Neural cell (in vitro differentiated cells): ENCODE measurements around the gene YPEL5.

Source experiments
- CTCF ChIP-seq: fragments of 450-650 bp; IDR thresholded peaks from 2 replicates; pipeline ENCODE4 v1.5.1; 2014; ENCODE audit warnings: antibody characterized with exemption, mild to moderate bottlenecking, moderate library complexity; ENCODE audit not compliant: poor library complexity, severe bottlenecking
- EP300 ChIP-seq: fragments of 450-650 bp; conservative IDR thresholded peaks from 2 replicates; pipeline ENCODE4 v1.6.1; 2014; ENCODE audit warnings: antibody characterized with exemption, mild to moderate bottlenecking, moderate library complexity; ENCODE audit not compliant: poor library complexity, severe bottlenecking
- EZH2 ChIP-seq: fragments of 200-600, 300-800 bp; shearing (Covaris generic), sonication (generic); IDR thresholded peaks from 2 replicates; pipeline ENCODE4 v1.6.1; 2014; ENCODE audit warnings: antibody characterized with exemption, low read length, borderline replicate concordance, mild to moderate bottlenecking; ENCODE audit not compliant: insufficient read depth, poor library complexity, severe bottlenecking
- POLR2AphosphoS5 ChIP-seq: IDR thresholded peaks from 2 replicates; pipeline ENCODE4 v1.6.1; 2012
- SMC3 ChIP-seq: fragments of 450-650 bp; conservative IDR thresholded peaks from 2 replicates; pipeline ENCODE4 v1.6.1; 2014; ENCODE audit warnings: antibody characterized with exemption, mild to moderate bottlenecking, moderate library complexity; ENCODE audit not compliant: poor library complexity
- TAF1 ChIP-seq: IDR thresholded peaks from 2 replicates; pipeline ENCODE4 v1.6.1; 2012; ENCODE audit warnings: low read depth

GRCh38 chr2:30161929-30162706 is 15.3 kb downstream of the YPEL5 start:
- TF ChIP-seq CTCF (no peak), EZH2 (no peak), POLR2AphosphoS5 (no peak), TAF1 (no peak), EP300 (no peak), SMC3 (no peak)
